ACHN (cell line): ENCODE data around the gene PRSS21.

Experiments
- DNase-seq: peaks from one replicate; pipeline ENCODE4 v3.0.0-alpha.2; 2015
- in situ Hi-C: cut with HindIII; loops from 2 replicates; pipeline ENCODE4 v1.10.0; 2017; ENCODE audit warnings: low sequenced_read_pairs, low pct_ligation_motif_present, low pct_unique_long_range_greater_than_20kb

Gene PRSS21

DNA sequence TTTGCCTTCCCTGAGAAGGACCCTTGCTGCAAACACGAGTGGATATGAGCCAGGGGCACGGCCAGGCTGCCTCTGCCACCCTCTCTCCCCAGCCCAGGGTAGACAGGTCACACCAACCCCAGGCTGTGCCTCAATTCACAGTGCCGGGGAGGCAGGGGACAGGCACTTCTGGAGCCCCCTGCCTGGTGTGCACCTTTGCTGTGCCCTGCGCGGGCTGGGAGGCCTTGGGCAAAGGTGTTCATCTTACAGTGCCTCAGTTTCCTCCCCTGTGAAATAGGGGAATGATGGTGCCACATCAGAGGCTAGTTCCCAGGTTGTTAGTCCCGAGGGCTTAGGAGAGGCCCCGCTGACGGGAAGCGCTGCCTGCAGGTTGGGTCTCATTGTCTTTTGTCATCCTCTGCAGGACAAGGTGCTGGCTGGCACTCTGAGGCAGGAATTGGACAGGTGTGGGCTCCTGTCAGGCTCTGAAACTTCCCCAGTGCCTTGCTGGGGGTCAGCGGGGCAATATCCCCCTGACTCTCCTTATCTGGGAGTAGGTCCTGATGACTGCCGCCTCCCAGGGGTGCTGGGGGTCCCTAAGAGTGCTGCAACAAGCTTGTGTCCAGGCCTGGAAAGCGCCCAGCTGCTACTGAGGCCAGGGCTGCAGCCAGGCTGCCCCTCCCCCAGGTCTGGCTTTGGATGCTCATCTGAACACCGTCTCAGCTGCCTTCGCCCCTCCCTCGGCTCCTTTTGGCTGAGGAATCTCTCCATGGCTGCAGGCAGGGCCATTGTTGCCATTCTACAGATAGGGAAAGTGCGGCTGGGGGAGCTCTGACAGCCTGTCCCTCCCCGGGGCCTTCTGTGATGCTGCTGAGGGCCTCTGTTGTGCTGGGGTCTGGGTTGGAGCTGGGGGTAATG lies 3.1 kb downstream of the PRSS21 start:
- no peak for DNase-seq
- in situ Hi-C loops: no loop called here

DNA sequence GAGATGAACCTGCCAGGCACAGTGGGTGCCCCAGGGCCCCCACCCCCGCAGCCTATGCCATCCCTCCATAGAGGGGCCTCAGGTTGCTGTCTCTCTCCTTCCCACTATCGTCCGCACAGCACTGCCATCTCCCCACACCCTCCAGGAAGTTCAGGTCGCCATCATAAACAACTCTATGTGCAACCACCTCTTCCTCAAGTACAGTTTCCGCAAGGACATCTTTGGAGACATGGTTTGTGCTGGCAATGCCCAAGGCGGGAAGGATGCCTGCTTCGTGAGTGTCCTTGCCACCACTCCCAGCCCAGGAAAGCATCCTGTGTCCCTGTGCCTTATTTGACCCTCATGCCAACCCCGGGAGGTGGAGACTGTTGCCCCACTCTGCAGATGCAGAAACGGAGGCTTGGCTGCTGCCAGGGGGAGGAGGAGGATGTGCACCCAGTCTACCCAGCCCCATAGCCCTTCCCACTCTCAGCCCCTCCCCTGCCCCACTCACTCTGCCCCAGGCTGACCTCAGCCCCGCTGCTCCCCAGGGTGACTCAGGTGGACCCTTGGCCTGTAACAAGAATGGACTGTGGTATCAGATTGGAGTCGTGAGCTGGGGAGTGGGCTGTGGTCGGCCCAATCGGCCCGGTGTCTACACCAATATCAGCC lies 3.9 kb downstream of the PRSS21 start:
- DNase-seq: no peak
- in situ Hi-C loops: no loop called here

DNA sequence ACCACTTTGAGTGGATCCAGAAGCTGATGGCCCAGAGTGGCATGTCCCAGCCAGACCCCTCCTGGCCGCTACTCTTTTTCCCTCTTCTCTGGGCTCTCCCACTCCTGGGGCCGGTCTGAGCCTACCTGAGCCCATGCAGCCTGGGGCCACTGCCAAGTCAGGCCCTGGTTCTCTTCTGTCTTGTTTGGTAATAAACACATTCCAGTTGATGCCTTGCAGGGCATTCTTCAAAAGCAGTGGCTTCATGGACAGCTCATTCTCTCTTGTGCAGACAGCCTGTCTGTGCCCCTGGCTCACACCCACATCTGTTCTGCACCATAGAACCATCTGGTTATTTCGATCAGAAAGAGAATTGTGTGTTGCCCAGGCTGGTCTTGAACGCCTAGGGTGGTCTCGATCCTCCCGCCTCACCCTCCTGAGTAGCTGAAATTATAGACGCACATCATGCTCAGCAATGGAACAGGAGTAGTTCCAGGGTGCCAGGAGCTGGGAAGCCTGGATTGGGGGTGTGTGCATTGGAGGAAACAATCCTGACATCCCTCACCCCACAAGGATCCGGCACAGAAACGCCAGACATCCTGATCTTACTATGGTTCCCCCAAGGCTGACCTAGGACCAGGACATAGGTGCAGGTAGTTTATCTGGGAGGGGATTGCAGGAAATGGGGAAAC lies 4.6 kb downstream of the PRSS21 start:
- no peak for DNase-seq
- in situ Hi-C loops: no loop called here

DNA sequence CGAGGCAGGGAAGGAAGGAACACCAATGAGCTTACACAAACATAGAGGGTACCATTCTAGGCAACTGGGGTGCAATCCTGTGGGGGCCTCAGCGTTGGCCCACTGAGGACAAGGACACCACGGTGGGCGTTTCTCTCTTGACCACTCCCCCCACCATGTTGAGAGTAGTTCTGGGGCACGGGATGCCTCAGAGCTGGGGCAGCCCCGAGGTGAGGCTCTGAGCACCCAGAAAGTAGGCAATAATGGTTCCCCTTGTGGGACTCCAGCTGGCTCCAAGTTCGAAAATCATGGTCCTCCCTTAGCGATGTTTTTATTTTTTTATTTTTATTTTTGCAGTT lies 5.1 kb downstream of the PRSS21 start:
- DNase-seq: no peak
- in situ Hi-C loops: no loop called here

DNA sequence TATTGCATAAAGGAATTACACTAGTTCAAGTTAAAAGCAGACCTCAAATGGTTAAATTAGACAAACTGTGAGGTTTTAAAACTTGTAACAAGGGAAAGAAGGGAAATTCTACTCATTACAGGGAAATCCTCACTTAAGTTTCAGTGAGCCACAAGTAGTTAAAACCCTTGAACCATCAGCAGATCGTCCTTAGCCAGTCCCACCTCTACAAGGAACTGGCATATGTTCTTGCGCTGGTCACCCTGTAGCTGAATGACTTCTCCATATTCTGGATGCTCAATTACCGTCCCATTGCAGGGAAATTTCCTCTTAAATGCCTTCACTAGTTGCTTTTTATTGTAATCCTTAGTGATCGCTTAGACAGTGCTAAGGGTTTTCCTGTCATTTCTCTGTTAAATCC lies 5.5 kb downstream of the PRSS21 start:
- in situ Hi-C loops: no loop called here
- DNase-seq: no peak

DNA sequence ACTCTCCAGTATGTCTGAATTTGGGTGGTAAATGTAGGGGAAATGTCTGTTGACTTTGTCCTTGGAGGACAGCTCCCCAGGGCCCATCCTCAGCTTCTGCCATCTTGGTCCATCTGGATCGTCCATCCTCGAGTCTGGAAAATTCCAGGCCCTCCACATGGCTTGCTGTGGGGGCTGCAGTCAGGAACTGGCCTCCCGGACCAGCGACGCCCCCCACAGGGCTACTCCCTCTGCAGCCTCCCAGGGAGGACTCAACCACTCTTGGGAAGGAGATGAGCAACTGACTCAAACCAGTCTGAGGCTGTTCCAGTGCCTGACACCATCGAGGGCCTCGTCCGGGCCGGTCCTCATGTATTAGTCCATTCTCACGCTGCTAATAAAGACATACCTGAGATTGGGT lies 7.6 kb downstream of the PRSS21 start:
- no peak for DNase-seq
- in situ Hi-C loops: no loop called here

DNA sequence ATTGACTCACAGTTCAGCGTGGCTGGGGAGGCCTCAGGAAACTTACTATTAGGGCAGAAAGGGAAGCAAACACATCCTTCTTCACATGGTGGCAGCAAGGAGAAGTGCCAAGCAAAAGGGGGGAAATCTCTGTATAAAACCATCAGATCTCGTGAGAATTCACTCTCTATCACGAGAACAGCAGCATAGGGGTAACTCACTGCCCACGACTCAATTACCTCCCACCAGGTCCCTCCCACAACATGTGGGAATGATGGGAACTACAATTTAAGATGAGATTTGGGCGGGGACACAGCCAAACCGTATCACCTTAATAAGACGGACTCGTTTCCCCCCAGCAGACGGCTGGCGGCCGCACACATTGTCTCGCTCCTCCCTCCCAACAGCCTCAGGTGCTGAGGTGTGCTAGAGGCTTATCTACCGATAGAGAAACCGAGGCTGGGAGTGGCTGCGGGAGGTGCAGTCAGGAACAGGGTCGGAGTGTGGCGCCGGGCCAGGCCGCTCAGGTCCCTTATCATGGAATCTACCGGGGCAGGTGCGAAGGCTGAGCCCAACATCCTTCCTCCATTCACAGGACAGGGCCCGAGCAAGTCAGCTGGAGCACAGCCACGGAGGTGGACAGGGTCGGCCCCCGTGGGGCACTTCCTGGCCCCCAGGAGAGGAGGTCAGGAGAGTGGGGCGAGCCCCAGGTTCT lies 8.2 kb downstream of the PRSS21 start:
- DNase-seq: no peak
- in situ Hi-C loops: no loop called here

DNA sequence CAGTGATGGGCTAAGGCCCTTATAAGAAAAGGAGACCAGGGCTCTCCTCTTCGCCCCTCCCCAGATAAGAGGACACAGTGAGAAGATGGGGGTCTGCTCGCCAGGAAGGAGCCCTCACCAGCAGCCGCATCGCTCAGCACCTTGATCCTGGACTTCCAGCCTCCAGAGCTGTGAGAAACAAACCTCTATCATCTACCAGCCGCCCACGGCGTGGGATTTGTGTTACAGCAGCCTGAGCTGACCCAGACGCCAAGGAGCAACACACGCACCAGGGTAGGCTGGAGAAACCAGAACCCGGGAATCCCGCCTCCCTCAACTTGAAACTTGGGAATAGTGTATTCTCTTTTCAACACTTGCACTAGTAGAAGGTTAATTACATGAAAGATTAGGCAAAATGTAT lies 8.9 kb downstream of the PRSS21 start:
- DNase-seq: no peak
- in situ Hi-C loops: no loop called here

DNA sequence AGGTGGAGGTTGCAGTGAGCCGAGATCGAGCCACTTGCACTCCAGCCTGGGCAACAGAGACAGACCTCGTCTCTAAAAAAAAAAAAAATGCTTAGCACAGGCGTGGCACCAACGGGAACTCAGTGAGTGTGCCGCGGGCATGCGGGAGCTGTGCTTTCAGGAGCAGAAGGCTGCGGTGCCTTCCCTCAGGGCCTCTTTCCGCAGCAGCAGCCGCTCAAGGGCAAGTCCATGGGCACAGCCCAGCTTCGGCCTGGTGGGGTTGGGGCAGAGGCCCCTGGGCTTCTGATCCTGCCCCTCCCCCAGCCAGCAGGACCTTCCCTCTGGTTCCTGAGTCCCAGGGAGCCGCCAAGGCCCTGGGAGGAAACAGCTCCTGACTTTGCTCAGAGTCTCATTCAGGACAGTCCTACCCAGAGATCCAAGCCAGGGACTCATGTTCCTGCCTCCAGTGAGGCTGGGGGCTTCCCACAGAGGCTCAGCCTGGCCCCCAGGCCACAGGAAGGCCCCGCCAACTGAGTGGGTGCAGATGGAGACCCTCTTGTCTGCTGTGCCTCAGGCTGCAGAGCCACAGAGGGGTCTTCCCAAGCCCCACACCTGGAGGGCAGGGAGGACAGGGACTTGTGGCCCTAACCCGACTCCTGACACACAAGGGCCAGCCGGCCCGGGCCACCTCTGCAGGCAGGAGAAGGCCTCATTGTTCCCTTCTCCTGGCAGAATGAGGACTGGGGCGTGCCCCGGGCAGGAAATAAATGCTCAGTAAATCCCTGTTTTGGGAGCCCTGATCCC lies 9.7 kb downstream of the PRSS21 start:
- no peak for DNase-seq
- in situ Hi-C loops: no loop called here

DNA sequence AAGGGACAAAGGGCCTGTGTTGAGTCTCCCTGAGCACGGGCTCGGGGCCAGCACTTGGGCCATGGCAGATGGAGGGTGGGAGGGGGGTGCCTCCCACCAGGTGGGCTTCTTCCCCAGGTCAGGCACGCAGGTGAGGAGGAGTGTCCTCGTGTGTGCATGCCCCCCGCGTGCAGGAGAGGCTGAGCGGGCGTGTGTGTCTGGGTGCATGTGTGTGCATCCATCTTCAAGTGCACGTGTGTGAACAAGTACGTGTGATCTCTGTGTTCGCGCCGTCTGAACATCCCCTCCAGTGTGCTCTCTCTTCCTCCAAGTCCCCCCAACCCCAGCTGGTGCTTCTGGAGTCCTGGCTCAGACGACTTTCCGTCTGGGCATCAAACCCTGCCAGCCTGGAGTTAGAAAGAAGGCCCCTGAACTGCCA lies 10.3 kb downstream of the PRSS21 start:
- in situ Hi-C loops: no loop called here
- DNase-seq: no peak

DNA sequence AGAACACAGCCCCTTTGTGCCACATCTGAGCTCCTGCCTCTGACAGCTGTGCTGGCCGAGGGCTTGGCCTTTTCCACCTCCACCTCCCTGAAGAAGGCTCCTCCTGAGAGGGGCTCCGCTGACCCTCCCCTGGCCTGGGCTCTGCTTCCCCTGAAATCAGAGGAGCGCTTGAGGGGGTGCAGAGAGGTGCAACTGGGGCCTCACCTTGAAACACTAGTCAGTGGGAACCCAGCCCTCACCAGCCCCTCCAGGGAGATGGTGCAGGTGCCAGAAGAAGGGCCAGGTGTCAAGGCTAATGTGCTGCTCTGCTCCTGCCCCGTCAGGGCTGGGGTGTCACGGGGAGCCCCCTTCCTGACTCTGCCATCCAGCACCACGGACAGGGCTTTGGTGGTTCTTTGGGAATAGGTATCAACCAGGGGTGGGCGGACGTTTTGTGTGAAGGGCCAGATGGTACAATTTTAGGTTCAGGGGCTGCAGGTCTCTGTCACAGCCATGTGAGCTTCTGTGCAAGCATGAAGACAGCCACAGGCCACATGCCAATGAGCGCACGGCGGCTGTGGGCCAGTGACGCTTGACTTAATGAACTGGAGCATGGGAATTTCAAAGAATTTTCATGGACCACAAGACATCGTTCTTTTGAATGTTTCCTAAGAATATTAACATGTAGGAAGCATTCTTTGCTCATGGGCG lies 10.9 kb downstream of the PRSS21 start:
- in situ Hi-C loops: no loop called here
- DNase-seq: no peak

DNA sequence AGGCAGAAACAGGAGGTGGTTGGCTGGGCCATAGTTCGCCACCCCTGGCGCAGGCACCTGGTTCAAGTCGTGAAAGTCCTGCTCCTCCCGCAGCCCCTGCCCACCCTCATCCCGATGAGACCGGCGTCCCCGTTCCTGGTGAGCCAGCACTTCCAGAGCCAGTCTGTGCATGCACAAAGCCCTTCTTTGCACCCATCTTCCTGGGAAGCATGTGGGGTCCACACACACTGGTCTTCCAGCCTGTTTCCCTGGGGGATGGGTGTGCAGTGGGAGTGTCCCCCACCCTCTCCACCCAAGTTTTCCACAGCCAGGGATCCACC lies 11.4 kb downstream of the PRSS21 start:
- no peak for DNase-seq
- in situ Hi-C loops: no loop called here

DNA sequence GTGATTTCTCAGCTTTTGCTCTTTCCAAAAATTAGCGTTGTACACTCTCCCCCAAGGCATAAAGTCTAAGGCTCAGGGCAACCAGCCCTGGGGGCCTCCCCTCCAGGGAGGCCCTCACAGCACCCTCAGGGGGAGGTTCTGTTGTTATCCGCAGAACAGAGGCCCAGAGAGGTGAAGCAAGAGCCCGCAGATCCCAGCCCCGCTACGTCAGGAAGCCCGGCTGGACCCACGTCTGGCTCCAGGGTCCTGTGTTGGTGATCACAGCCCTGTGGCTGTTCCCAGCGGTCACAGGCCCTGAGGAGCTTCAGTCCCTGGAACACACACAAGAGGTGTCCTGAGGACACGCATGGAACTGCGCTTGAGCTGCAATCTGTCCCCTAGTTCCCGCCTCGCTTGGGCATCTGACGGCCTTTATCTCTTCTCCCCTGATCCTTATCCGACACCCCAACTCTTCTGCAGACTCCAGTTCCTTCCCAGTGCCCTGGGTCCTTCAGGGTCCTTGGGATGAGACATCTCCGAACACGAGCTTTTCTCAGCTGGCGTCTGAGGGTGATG lies 11.9 kb downstream of the PRSS21 start:
- in situ Hi-C loops: no loop called here
- DNase-seq: no peak

DNA sequence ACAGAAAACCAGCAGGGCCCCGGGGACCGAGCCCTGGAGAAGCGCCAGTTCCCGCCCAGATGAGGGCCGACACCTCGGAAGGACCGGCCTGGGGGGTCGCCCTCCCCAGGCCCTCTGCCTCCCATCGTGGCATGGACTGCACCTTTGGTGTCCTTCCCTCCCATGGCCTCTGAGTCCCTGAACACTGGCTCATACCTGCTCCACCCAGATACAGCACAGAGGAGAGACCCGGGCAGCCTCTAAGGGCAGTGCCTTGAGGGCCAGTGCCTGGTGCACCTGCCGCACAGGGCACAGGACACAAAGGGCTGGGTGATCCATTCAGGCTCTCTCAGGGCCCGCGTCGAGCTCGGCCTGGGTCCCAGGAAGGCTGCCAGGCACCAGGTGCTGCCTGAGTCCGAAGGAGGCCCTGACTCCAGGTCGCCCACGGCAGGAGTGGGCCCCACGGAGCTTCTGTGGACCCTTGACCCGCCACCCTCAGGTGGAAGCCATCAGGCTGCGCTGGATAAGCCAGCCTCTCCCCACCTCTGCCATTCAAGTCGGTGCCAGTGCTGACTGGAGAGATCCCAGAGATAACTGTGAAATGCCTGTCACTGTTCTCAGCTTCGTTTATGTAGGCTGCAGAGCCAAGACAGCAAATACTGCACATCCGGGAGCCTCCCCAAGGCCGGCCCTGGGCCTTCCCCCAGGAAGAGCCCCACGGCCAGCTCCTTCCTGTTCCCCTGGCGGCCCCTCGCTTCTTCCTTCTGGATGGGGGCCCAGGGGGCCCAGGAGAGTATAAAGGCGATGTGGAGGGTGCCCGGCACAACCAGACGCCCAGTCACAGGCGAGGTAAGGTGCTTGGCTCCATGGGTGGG lies 12.7 kb downstream of the PRSS21 start, which contains the start of gene ZG16B:
Gene ZG16B (plus strand): TSS at position 803 of the 854 bp plus-strand sequence. CDS start 139 bp downstream, outside the sequence.
- no peak for DNase-seq
- in situ Hi-C loops: no loop called here

DNA sequence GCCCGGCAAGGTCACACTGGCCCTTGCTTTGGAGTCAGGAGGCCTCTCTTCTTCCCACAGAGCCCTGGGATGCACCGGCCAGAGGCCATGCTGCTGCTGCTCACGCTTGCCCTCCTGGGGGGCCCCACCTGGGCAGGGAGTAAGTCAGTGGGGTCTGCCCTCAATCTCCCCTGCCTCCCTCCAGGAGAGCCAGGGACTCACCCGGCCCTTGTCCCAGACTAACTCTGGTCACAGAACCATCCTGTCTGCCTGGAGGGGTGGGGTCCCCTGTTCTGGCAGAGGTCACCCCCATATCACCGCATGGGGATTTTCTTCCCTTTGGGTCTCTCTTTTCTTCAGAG lies 13.3 kb downstream of the PRSS21 start:
- in situ Hi-C loops: no loop called here
- DNase-seq: no peak

DNA sequence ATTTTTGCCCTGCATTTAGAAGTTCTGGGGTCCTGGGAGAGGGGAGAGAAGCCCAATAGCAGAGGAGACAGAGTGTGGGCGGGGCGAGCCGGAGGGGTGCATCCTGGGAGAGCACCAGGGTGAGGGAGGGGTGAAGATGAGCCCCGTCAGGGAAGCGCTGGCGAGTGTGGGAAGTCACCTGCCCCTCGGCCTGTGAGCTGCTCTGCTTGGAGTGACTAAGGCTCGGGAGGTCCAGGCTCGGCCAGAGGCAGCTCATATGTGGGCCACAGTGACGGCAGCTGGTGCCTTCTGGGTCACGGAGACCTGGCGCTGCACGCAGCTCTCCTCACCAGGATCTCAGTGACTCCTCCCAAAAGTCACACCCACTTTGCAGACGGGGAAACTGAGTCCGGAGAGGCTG lies 14.2 kb downstream of the PRSS21 start:
- DNase-seq: no peak
- in situ Hi-C loops: no loop called here

DNA sequence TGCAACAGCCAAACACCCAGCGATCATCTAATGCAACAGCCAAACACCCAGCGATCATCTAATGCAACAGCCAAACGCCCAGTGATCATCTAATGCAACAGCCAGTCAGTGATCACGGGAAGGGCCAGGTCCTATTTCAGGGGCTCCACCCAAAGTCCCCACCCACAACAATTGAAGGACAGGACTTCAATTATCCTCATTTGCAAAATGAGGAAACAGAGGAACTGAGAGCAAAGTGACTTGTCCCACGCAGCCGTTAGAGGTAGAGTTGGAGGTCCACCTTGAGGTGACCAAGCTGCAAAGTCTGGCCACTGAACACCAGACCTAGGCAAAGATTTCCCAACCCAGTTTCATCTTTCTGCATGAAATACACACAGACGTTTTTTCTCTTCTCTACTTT lies 16.7 kb downstream of the PRSS21 start:
- in situ Hi-C loops: no loop called here
- DNase-seq: no peak
